ENCODE data around the gene ETNK2.
A peak's percentile ranks its signal among the peaks of the same experiment; 100 is the strongest.
"Not testable (repeated sequence)": the region's sequence is repeated elsewhere in the genome, so short reads cannot be mapped to it uniquely, and the experiment has no call there.

Gene ETNK2

DNA sequence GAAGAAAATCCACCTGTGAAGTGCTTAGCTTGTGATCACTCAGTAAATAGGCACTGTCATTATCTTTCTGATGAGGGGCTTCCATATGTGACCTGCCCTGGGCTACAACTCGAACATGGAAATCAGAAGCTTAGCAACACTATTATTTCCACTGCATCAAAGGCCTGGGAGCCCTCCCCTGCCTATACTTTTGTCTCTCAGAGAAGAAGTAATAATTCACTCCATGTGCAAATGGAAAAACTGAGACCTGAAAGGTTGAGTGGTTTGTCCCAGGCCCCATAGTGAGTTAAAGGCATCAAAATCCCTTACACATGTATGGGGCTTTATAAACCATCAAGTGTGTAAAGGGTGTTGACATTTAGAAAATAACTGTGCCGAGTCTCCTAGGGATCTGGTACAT is 58.1 kb downstream of the ETNK2 start:
- WGBS, result 60% methylated on average over 2 of the region's 2 CpGs
- Histone ChIP-seq H3K36me3 (ENCODE audit: insufficient read depth, low read length) (no peaks in the 10 kb centered on the region), H3K4me1 (ENCODE audit: insufficient read depth, low read length) (peaks cover 60% of the 10 kb centered on the region), H3K9ac (ENCODE audit: low read depth, low read length) (no peak overlapping the region), H3K27me3 (ENCODE audit: insufficient read depth, low read length) (no peaks in the 10 kb centered on the region), H3K4me3 (ENCODE audit: low read length) (peak overlapping the region; percentile 36; the same call in 1 of the 2 replicates), H3K27ac (ENCODE audit: low read depth, low read length) (peak overlapping the region; percentile 46; the same call in 1 of the 2 replicates), H3K9me3 (ENCODE audit: insufficient read depth, low read depth, low read length) (no peaks in the 10 kb centered on the region)

- peak overlapping the region; percentile 32; the same call in 1 of the 2 replicates for H3K27ac ChIP-seq (ENCODE audit: low read depth, low read length)
- no peaks in the 10 kb centered on the region for H3K9me3 ChIP-seq (ENCODE audit: insufficient read depth, low read depth, low read length)
- peaks cover 64% of the 10 kb centered on the region for H3K4me1 ChIP-seq (ENCODE audit: insufficient read depth, low read length)
- H3K4me3 ChIP-seq (ENCODE audit: low read length), result no peak overlapping the region
- 70% methylated on average over 4 of the region's 4 CpGs for WGBS
- no peaks in the 10 kb centered on the region for H3K27me3 ChIP-seq (ENCODE audit: insufficient read depth, low read length)
- no peak overlapping the region for H3K9ac ChIP-seq (ENCODE audit: low read depth, low read length)
- H3K36me3 ChIP-seq (ENCODE audit: insufficient read depth, low read length), result no peaks in the 10 kb centered on the region
Measured at GRCh38 chr1:204093421-204093717, 58.5 kb downstream of the ETNK2 start.

DNA sequence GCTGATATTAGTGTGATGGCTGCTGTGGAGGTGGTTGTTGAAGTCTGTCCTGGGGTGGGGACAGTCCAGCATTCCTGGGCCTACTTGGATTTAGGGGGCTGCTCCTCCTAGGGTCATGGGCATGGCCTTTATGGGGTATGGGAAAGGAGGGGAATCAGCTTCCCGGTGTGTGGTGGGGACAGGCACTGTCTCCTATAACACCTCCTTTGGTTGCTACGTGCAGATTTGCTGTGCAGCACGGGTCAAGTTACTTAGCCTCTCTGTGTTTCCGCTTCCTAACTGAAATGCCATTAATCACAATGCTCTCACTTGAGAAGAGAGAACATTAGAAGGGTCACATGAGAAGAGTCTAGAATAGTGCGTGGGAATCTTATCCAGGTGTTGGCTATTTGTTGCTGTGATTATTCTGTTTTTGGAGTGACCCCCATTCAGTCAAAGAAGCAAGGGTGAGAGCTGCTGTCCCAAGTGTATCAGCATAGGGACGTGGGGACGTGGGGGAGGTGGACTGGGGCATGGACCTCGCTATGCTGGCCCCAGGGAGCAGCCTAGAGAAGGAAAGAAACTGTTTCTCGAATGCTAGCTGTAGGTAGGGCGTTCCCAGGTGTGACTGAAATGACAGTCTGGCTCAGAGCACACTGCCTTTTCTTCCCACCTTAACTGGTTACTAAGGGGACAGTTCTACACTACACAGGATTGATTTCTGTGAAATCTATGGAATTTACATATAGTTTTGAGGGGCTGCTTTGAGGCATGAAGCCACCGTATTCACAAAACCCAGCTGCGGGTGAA is 59.0 kb downstream of the ETNK2 start:
- 82% methylated on average over 12 of the region's 12 CpGs for WGBS
- Histone ChIP-seq H3K9ac (ENCODE audit: low read depth, low read length) (no peak overlapping the region), H3K9me3 (ENCODE audit: insufficient read depth, low read depth, low read length) (no peaks in the 10 kb centered on the region), H3K27me3 (ENCODE audit: insufficient read depth, low read length) (no peaks in the 10 kb centered on the region), H3K27ac (ENCODE audit: low read depth, low read length) (peak overlapping the region; percentile 32; the same call in 1 of the 2 replicates), H3K4me1 (ENCODE audit: insufficient read depth, low read length) (peaks cover 69% of the 10 kb centered on the region), H3K4me3 (ENCODE audit: low read length) (no peak overlapping the region), H3K36me3 (ENCODE audit: insufficient read depth, low read length) (no peaks in the 10 kb centered on the region)

DNA sequence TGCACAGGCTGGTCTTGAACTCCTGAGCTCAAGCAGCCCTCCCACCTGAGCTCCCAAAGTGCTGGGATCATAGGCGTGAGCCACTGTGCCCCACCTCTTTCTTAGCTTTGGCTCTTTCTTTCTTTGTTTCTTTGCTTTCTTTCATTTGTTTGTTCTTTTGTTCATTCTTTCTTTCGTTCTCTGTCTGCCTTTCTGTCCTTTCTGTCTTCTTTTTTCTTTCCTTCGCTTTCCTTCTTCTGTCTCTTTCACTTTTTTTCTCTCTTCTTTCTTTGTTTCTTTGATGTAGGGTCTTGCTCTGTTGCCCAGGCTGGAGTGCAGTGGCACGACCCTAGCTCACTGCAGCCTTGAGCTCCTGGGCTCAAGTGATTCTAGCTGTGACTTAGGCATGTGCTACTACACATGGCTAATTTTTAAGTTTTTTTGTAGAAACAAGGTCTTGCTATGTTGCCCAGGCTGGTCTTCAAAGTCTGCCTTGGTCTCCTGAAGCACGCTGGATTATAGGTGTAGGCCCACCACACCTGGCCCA is 60.0 kb downstream of the ETNK2 start:
- Histone ChIP-seq H3K4me3 (ENCODE audit: low read length) (no peak overlapping the region), H3K36me3 (ENCODE audit: insufficient read depth, low read length) (no peaks in the 10 kb centered on the region), H3K9me3 (ENCODE audit: insufficient read depth, low read depth, low read length) (no peaks in the 10 kb centered on the region), H3K4me1 (ENCODE audit: insufficient read depth, low read length) (peaks cover 70% of the 10 kb centered on the region), H3K27me3 (ENCODE audit: insufficient read depth, low read length) (no peaks in the 10 kb centered on the region), H3K9ac (ENCODE audit: low read depth, low read length) (no peak overlapping the region), H3K27ac (ENCODE audit: low read depth, low read length) (no peak overlapping the region)
- 90% methylated on average over 5 of the region's 5 CpGs for WGBS

- peak overlapping the region; percentile 22; the same call in 1 of the 2 replicates for H3K27ac ChIP-seq (ENCODE audit: low read depth, low read length)
- WGBS, result 88% methylated on average over 7 of the region's 7 CpGs
- no peaks in the 10 kb centered on the region for H3K9me3 ChIP-seq (ENCODE audit: insufficient read depth, low read depth, low read length)
- peaks cover 68% of the 10 kb centered on the region for H3K4me1 ChIP-seq (ENCODE audit: insufficient read depth, low read length)
- no peak overlapping the region for H3K9ac ChIP-seq (ENCODE audit: low read depth, low read length)
- no peaks in the 10 kb centered on the region for H3K27me3 ChIP-seq (ENCODE audit: insufficient read depth, low read length)
- no peak overlapping the region for H3K4me3 ChIP-seq (ENCODE audit: low read length)
- H3K36me3 ChIP-seq (ENCODE audit: insufficient read depth, low read length), result no peaks in the 10 kb centered on the region
Measured at GRCh38 chr1:204091066-204091465, 60.8 kb downstream of the ETNK2 start.

DNA sequence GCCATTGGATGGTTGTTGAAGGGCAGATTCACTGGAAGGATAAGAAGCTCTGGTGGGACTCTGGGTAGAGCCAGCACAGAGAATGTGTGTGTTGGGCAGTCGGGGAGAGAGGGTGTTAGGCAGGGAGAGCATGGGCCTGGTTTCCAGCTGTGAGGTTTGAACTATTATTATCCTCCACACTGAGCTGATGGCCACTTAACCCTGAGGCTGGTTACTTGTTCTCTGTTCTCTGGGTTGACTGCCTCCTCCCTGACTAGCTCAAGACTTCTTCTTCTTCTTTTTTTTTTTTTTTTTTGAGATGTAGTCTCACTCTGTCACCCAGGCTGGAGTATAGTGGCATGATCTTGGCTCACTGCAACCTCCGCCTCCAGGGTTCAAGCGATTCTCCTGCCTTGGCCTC is 61.7 kb downstream of the ETNK2 start:
- not testable (repeated sequence) for H3K27me3 ChIP-seq (ENCODE audit: insufficient read depth, low read length); H3K4me3 ChIP-seq (ENCODE audit: low read length); H3K27ac ChIP-seq (ENCODE audit: low read depth, low read length); H3K36me3 ChIP-seq (ENCODE audit: insufficient read depth, low read length); H3K9me3 ChIP-seq (ENCODE audit: insufficient read depth, low read depth, low read length); H3K9ac ChIP-seq (ENCODE audit: low read depth, low read length)
- WGBS, result 89% methylated on average over 3 of the region's 3 CpGs
- peaks cover 63% of the 10 kb centered on the region for H3K4me1 ChIP-seq (ENCODE audit: insufficient read depth, low read length)

DNA sequence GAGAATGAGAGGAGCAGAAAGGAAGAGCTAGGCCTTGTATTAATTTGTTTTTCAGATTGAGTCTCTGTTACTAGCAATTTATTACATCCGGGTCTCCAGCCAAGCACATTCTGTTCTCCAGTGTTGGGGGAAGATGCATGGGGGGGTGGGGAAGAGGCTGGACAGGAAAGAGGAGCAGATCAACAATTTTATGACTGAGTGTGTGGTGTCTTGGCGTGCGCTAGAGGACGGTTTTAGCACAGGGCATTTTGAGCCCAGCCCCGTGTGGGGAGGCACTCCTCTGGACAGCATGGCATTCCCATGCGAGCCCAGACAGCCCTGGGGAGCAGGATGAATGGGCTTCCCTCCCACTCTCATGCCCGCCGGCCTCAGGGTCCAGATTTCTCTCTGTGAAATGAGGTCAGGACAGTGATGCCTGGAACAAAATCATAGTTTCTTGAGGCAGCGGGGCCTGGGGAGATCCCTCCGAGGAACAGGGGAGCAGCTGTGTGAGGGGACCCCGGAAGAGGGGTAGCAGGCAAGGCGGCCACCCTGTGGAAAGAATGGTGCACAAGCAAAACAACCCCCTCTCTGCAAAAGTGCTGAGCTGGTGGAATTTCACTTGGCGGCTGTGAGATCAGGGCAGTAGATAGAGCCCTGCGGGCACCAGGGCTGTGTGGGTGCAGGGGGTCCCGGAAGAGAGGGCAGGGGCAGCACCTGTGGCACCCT is 62.6 kb downstream of the ETNK2 start:
- no peaks in the 10 kb centered on the region for H3K9me3 ChIP-seq (ENCODE audit: insufficient read depth, low read depth, low read length)
- H3K27ac ChIP-seq (ENCODE audit: low read depth, low read length), result no peak overlapping the region
- WGBS, result 88% methylated on average over 15 of the region's 15 CpGs
- no peak overlapping the region for H3K4me3 ChIP-seq (ENCODE audit: low read length)
- H3K4me1 ChIP-seq (ENCODE audit: insufficient read depth, low read length), result peaks cover 61% of the 10 kb centered on the region
- no peaks in the 10 kb centered on the region for H3K27me3 ChIP-seq (ENCODE audit: insufficient read depth, low read length)
- H3K36me3 ChIP-seq (ENCODE audit: insufficient read depth, low read length), result no peaks in the 10 kb centered on the region
- no peak overlapping the region for H3K9ac ChIP-seq (ENCODE audit: low read depth, low read length)

- no peak overlapping the region for H3K4me3 ChIP-seq (ENCODE audit: low read length)
- H3K27ac ChIP-seq (ENCODE audit: low read depth, low read length), result no peak overlapping the region
- no peaks in the 10 kb centered on the region for H3K36me3 ChIP-seq (ENCODE audit: insufficient read depth, low read length)
- H3K27me3 ChIP-seq (ENCODE audit: insufficient read depth, low read length), result no peaks in the 10 kb centered on the region
- H3K9ac ChIP-seq (ENCODE audit: low read depth, low read length), result no peak overlapping the region
- H3K4me1 ChIP-seq (ENCODE audit: insufficient read depth, low read length), result peaks cover 61% of the 10 kb centered on the region
- WGBS, result 65% methylated on average over 8 of the region's 8 CpGs
- H3K9me3 ChIP-seq (ENCODE audit: insufficient read depth, low read depth, low read length), result no peaks in the 10 kb centered on the region
Measured at GRCh38 chr1:204088596-204088995, 63.2 kb downstream of the ETNK2 start.

- Histone ChIP-seq H3K4me3 (ENCODE audit: low read length) (no peak overlapping the region), H3K27ac (ENCODE audit: low read depth, low read length) (no peak overlapping the region), H3K9ac (ENCODE audit: low read depth, low read length) (no peak overlapping the region), H3K9me3 (ENCODE audit: insufficient read depth, low read depth, low read length) (no peaks in the 10 kb centered on the region), H3K27me3 (ENCODE audit: insufficient read depth, low read length) (no peaks in the 10 kb centered on the region), H3K4me1 (ENCODE audit: insufficient read depth, low read length) (peaks cover 61% of the 10 kb centered on the region), H3K36me3 (ENCODE audit: insufficient read depth, low read length) (no peaks in the 10 kb centered on the region)
- 84% methylated on average over 7 of the region's 7 CpGs for WGBS
Measured at GRCh38 chr1:204087893-204088528, 63.8 kb downstream of the ETNK2 start.

DNA sequence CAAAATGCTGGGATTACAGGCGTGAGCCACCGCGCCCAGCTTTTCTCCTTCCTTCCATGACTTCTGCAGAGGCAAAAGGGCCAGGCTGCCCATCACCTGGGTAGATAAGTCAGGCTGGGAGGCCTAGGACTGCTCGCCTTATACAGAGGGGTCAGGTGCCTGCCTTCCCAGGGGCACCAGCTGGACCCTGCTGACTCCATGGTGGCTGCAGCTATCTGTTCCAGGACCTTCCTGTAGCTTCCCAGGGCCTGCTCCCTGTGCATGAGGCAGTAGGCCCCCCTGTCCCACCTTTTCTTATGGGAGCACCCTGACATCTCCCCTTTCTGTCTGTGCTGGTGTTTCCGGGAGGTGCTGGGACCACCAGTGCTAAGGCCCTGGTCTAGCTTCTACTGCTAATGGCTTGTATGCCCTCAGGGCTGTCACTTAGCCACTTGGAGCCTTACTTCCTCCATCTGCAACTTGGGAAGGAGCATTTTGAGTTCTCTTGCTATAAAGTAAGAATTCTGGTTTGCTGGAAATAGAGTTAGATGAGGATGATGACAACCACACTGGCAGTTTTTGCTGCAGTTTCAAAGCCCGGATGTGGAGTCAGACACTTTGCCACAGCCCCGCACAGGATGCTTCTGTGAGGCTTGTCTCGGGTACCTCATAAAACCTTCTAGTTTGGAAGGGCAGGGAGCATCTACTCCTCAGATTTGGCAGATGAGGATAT is 64.5 kb downstream of the ETNK2 start:
- Histone ChIP-seq H3K9me3 (ENCODE audit: insufficient read depth, low read depth, low read length) (no peaks in the 10 kb centered on the region), H3K27me3 (ENCODE audit: insufficient read depth, low read length) (no peaks in the 10 kb centered on the region), H3K36me3 (ENCODE audit: insufficient read depth, low read length) (no peaks in the 10 kb centered on the region), H3K4me3 (ENCODE audit: low read length) (no peak overlapping the region), H3K27ac (ENCODE audit: low read depth, low read length) (no peak overlapping the region), H3K9ac (ENCODE audit: low read depth, low read length) (no peak overlapping the region), H3K4me1 (ENCODE audit: insufficient read depth, low read length) (peaks cover 63% of the 10 kb centered on the region)
- WGBS, result 95% methylated on average over 8 of the region's 8 CpGs

DNA sequence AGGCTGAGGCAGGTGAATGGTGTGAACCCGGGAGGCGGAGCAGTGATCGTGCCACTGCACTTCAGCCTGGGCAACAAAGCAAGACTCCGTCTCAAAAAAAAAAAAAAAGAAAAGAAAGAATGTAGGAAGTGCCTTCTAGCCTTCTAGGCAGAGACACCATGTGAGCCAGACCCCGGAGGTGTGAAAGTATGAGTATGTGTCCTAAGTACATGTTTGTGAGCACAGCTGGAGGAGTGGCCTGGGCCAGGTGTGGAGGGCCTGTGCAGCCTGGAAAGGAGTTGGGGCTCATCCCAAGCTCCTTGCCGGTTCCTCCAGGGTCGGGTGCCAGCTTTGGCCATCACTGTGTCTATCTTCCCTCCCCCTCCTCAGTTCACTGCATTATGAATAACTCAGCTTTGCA is 66.0 kb downstream of the ETNK2 start:
- Histone ChIP-seq H3K4me3 (ENCODE audit: low read length) (no peak overlapping the region), H3K27me3 (ENCODE audit: insufficient read depth, low read length) (no peaks in the 10 kb centered on the region), H3K4me1 (ENCODE audit: insufficient read depth, low read length) (peaks cover 66% of the 10 kb centered on the region), H3K27ac (ENCODE audit: low read depth, low read length) (no peak overlapping the region), H3K9me3 (ENCODE audit: insufficient read depth, low read depth, low read length) (no peaks in the 10 kb centered on the region), H3K36me3 (ENCODE audit: insufficient read depth, low read length) (no peaks in the 10 kb centered on the region), H3K9ac (ENCODE audit: low read depth, low read length) (no peak overlapping the region)
- 92% methylated on average over 7 of the region's 7 CpGs for WGBS

All from HUES64 (cell line).